Stomach (tissue), 9 donors: ENCODE results near the gene KIF17. TPM values are rescaled to one million over a fixed set of nuclear protein-coding genes. Genes with fewer than 3 reads are reported as not detected.

Source experiments
- DNase-seq, 2 donors: peaks; one replicate each; pipeline versions ENCODE4 v3.0.0 to v3.0.0-alpha.2; 2013 to 2019
- H3K27ac ChIP-seq, 5 donors: fragments of 200-600 bp in 4 of 5; sonication (generic) in 4 of 5; one replicate each; pipeline ENCODE4 v1.5.1; 2013 to 2019; ENCODE audit warnings: mild to moderate bottlenecking in 1 of 5, moderate library complexity in 1 of 5
- H3K27me3 ChIP-seq, 3 donors: fragments of 200-600 bp; sonication (generic); one replicate each; pipeline ENCODE4 v1.5.1; 2017 to 2019; ENCODE audit warnings: mixed run types in 1 of 3
- H3K36me3 ChIP-seq, 4 donors: fragments of 200-600 bp; sonication (generic); 1 replicate in 3 of 4; 2 replicates in 1 of 4; pipeline ENCODE4 v1.5.1; 2016 to 2019
- H3K4me1 ChIP-seq, 4 donors: fragments of 200-600 bp; sonication (generic); one replicate each; pipeline ENCODE4 v1.5.1; 2016 to 2019
- H3K4me3 ChIP-seq, 4 donors: fragments of 200-600 bp; sonication (generic) in 3 of 4; one replicate each; pipeline ENCODE4 v1.5.1; 2016 to 2019; ENCODE audit warnings: mild to moderate bottlenecking in 1 of 4
- H3K9me3 ChIP-seq, 4 donors: fragments of 200-600 bp; sonication (generic); one replicate each; pipeline ENCODE4 v1.5.1; 2016 to 2019
- CTCF ChIP-seq, 7 experiments: fragments of 450-650 bp in 4 of 7; fragments of 200-600 bp in 3 of 7; sonication (generic) in 3 of 7; IDR thresholded peaks; one replicate each; pipeline ENCODE4 v1.5.1; 2016 to 2019; ENCODE audit warnings: antibody characterized with exemption in 7 of 7, control low read depth in 2 of 7, mild to moderate bottlenecking in 1 of 7
- EP300 ChIP-seq: sonication (generic); formaldehyde crosslinking; IDR thresholded peaks from one replicate; pipeline ENCODE4 v1.6.1; 2017; ENCODE audit warnings: antibody characterized with exemption
- POLR2A ChIP-seq, 4 donors: fragments of 450-650 bp; IDR thresholded peaks; one replicate each; pipeline ENCODE4 v1.6.1; 2016; ENCODE audit warnings: antibody characterized with exemption in 4 of 4, control low read depth in 2 of 4, mild to moderate bottlenecking in 1 of 4, moderate library complexity in 1 of 4
- POLR2AphosphoS5 ChIP-seq, 3 donors: sonication (generic); formaldehyde crosslinking; IDR thresholded peaks; one replicate each; pipeline ENCODE4 v1.6.1; 2016; ENCODE audit warnings: antibody characterized with exemption in 3 of 3
- WGBS, 5 donors: extraction: QIAGEN DNeasy Blood & Tissue Kit in 3 of 5; methylation state at CpG; one replicate each; pipeline versions ENCODE4 v1.1.5 to v1.1.7; 2013 to 2018; 5-methylcytosine and 5-hydroxymethylcytosine counted together
- intact Hi-C: fragments of 100-400 bp; cut with DNase I; formaldehyde crosslinking; loops from one replicate; pipeline ENCODE4 v1.15.1; 2023; ENCODE audit warnings: low total_unique reads
- polyA plus RNA-seq, 3 donors: library from polyadenylated mRNA; stranded (reverse); fragments of 200-250 nt; gene quantifications; one replicate each; pipeline ENCODE4 v1.2.3, GENCODE V29; 2013
- total RNA-seq, 5 donors: library from RNA; depleted of rRNA; stranded (reverse); fragments of >200 nt; gene quantifications; one replicate each; pipeline versions ENCODE4 v1.1.0 to v1.2.3, GENCODE V29; 2014 to 2016
- donor health status: healthy with polysubstance abuse.
- donor health status: Bipolar disorder and iron deficiency.
- donor health status: healthy.

Gene KIF17
- total and polyA plus RNA-seq, 8 donors = 0.56 to 1.5 (median 1.3) TPM; not detected in 3

- TF ChIP-seq CTCF (IDR thresholded peaks at IDR 0.05) (no peak), EP300 (no peak), POLR2A (IDR thresholded peaks at IDR 0.05) (no peak), POLR2AphosphoS5 (IDR thresholded peaks at IDR 0.05) (no peak)
These were observed 63.6 kb downstream of the KIF17 start for GRCh38 chr1:20654104-20654690.

GRCh38 chr1:20652300-20652699 is 65.5 kb downstream of the KIF17 start:
- TF ChIP-seq EP300 = no peak
- no peak for TF ChIP-seq POLR2A (IDR thresholded peaks at IDR 0.05)
- no peak for TF ChIP-seq POLR2AphosphoS5 (IDR thresholded peaks at IDR 0.05)
- no peak for TF ChIP-seq CTCF (IDR thresholded peaks at IDR 0.05)
- Histone ChIP-seq H3K4me1 (peaks cover 0 to 11% (median 3%) of the 10 kb centered on the region in 4 donors), H3K27me3 (no peaks in the 10 kb centered on the region), H3K4me3 (no peak overlapping the region), H3K9me3 (no peaks in the 10 kb centered on the region), H3K36me3 (peaks cover 89 to 100% (median 100%) of the 10 kb centered on the region in 4 donors), H3K27ac (no peak overlapping the region)
- intact Hi-C loops = no loop called here
- no peak for DNase-seq
- 94 to 97% (median 94%) methylated on average over 15 of the region's 15 CpGs for WGBS, 5 donors

More at GRCh38 chr1:20654104-20654690, 63.6 kb downstream of the KIF17 start:
- intact Hi-C loops = no loop called here
- H3K27me3 ChIP-seq = no peaks in the 10 kb centered on the region
- DNase-seq = no peak
- no peak overlapping the region for H3K4me3 ChIP-seq
- peaks cover 1 to 25% (median 12%) of the 10 kb centered on the region in 4 donors for H3K4me1 ChIP-seq
- 77 to 81% (median 78%) methylated on average over 20 of the region's 20 CpGs for WGBS, 5 donors
- H3K27ac ChIP-seq = no peak overlapping the region
- H3K9me3 ChIP-seq = no peaks in the 10 kb centered on the region
- peaks cover 83 to 100% (median 100%) of the 10 kb centered on the region in 4 donors for H3K36me3 ChIP-seq

GRCh38 chr1:20648946-20649345 is 68.9 kb downstream of the KIF17 start:
- H3K27me3 ChIP-seq = no peaks in the 10 kb centered on the region
- no peaks in the 10 kb centered on the region for H3K4me1 ChIP-seq
- WGBS, 5 donors = 84 to 94% (median 92%) methylated on average over 9 to 15 of the region's 15 CpGs
- intact Hi-C loops = no loop called here
- H3K4me3 ChIP-seq = no peak overlapping the region
- no peak for DNase-seq
- no peaks in the 10 kb centered on the region for H3K9me3 ChIP-seq
- H3K27ac ChIP-seq = no peak overlapping the region
- H3K36me3 ChIP-seq = peaks cover 77 to 100% (median 99%) of the 10 kb centered on the region in 4 donors
- TF ChIP-seq EP300 = no peak
- no peak for TF ChIP-seq POLR2AphosphoS5 (IDR thresholded peaks at IDR 0.05)
- TF ChIP-seq CTCF (IDR thresholded peaks at IDR 0.05) = no peak
- TF ChIP-seq POLR2A (IDR thresholded peaks at IDR 0.05) = no peak

DNA sequence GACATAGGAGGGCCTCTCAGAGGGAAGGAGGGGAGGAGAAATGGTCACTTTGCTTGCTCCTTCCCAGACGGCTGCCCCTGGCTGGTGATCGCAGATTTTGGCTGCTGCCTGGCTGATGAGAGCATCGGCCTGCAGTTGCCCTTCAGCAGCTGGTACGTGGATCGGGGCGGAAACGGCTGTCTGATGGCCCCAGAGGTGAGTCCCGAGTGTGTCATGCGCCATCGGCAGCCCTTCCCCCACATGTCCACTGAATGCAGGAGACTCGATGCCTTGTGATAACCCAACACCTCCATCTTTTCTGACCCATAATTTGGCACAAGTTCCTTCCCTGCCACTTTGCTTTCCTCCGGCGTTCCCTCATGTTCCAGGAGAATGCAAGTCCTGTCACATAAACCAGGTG is 69.4 kb downstream of the KIF17 start:
- WGBS, 5 donors = 85 to 90% (median 88%) methylated on average over 11 to 13 of the region's 13 CpGs
- H3K4me1 ChIP-seq = no peaks in the 10 kb centered on the region
- no peak overlapping the region for H3K27ac ChIP-seq
- DNase-seq = no peak
- no peaks in the 10 kb centered on the region for H3K27me3 ChIP-seq
- H3K9me3 ChIP-seq = no peaks in the 10 kb centered on the region
- H3K36me3 ChIP-seq = peaks cover 72 to 100% (median 99%) of the 10 kb centered on the region in 4 donors
- H3K4me3 ChIP-seq = no peak overlapping the region
- intact Hi-C loops = no loop called here
- TF ChIP-seq POLR2AphosphoS5 (IDR thresholded peaks at IDR 0.05) (no peak), CTCF (IDR thresholded peaks at IDR 0.05) (no peak), POLR2A (IDR thresholded peaks at IDR 0.05) (no peak), EP300 (no peak)
